ENCODE data around the gene LMTK2.
"Not testable (repeated sequence)": the region's sequence is repeated elsewhere in the genome, so short reads cannot be mapped to it uniquely, and the experiment has no call there.

LMTK2 gene

DNA sequence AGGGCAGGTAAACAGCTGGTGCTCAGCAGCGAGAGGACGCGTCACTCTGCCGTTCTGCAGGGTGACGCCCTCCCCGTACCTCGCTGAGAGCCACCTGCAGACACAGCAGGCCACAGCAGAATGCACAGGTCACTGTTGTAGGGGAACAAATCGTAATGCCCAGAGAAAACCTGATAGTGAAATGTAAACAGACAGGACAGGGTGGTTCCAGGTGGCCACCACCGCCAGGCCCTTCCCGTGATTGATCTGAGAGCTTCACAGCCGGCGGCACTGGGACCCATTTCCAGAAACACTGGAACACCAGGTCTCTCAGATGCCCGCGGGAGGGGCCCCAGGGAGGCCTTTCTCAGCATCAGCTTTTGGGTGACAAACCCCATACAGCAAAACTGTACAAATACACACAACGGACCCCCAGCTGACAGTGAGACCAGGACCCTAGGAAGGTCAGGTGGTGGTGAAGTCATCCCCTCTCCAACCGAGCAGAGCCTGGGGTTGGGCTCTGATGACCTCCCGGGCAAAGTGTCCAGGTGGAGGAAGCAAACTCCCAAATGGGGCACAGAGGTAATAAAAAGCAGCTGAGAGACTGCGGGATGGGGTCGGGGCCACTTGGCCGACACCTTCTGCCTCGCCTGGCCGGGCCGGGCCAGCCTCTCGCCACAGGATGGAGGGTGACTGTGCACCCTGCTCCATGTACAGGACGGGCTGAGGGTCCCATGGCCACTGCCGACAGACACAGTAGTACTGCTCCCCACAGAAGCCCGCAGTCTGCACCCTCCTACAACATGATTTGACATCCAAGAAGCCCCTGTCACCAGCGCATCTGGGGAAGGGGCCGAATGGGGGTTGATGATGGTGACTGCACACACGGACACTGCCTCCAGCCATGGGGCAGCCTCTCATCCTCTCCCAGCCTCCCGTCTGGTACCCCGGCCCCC, 109.2 kb downstream of the LMTK2 start:
- peaks cover 11% of the 10 kb centered on the region for H3K4me1 Mint-ChIP-seq (ENCODE audit: low read depth)
- no peak overlapping the region for H3K27ac Mint-ChIP-seq
- no peaks in the 10 kb centered on the region for H3K9me3 Mint-ChIP-seq
- H3K27me3 Mint-ChIP-seq (ENCODE audit: low read depth), result no peaks in the 10 kb centered on the region
- H3K4me3 Mint-ChIP-seq, result no peak overlapping the region
- H3K36me3 Mint-ChIP-seq (ENCODE audit: low read depth), result peaks cover 7% of the 10 kb centered on the region

DNA sequence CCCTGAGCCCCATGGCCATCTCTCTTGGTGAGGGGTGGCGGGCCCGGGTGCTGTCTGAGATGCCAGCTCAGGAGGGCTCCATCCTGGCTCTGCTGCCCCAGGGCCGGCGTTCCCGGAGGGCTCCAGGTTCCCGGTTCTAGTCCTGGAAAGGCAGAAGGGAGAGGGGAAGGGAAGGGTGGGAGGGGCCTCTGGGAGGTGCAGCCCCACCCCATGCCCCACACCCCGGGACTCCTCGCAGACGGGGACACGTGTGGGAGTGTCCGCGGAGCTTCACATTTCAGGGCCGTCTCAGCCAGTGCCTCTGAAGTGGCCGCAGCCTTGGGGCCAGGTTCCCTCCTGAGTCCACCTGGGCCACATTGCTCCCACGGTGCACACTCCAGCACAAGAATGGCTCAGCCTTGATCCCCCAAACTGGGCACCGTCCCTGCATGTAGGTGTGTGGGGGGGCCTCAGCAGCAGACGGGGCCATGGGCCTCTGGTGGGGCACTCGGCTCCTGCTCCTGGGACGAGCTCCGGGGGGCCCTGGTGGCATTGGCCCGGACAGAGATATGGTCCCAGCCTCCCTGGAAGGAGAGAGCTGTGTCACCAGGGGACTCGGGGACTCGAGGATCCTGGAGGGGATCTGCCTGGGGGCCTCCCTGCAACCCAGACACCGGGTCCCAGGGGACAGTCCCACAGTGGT, 110.4 kb downstream of the LMTK2 start:
- Mint-ChIP-seq H3K4me1 (ENCODE audit: low read depth) (peaks cover 11% of the 10 kb centered on the region), H3K27me3 (ENCODE audit: low read depth) (no peaks in the 10 kb centered on the region), H3K4me3 (no peak overlapping the region), H3K36me3 (ENCODE audit: low read depth) (peaks cover 7% of the 10 kb centered on the region), H3K9me3 (no peaks in the 10 kb centered on the region), H3K27ac (no peak overlapping the region)

DNA sequence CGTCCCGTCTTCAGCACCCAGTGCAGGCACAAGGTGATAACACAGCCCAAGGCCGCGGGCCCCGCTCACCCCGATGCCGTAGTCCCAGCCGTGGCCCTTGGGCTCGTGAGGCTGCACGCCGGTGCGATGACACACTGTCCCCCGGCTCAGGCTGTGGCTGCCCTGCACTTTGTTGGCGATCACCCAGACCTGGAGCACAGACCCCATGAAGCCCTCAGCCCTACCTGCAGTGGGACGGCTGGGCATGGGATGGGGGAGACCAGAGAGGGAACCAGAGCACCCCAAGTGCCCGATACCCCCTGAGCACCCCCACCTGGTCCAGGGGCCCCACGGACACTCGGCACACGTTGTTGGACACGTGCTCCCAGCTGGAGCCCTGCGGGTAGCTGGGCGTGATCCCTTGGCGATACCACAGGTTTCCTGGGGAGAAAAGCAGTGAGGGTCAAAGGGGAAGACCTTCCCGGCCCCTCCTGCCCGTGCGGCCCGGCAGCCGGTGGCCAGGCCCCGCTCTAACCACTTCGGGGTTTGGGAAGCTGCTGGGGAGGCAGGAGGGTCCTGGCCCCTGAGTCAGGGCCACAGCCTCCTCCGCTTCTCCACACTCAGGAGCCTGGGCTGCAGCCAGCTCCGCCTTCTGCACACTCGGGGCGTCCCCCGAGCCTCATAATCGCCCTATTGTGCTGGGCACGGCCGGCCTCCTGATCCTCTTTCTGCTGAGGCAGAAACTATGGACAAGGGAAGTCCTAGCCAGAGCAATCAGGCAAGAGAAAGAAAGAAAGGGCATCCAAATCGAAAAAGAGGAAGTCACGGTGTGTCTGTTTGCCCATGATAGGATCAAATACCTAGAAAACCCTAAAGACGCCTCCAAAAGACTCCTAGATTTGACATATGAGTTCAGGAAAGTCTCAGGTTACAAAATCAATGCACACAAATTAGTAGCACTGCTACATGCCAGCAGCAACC, 111.2 kb downstream of the LMTK2 start:
- Mint-ChIP-seq H3K27me3 (ENCODE audit: low read depth) (no peaks in the 10 kb centered on the region), H3K36me3 (ENCODE audit: low read depth) (peaks cover 7% of the 10 kb centered on the region), H3K4me3 (no peak overlapping the region), H3K4me1 (ENCODE audit: low read depth) (peaks cover 11% of the 10 kb centered on the region), H3K27ac (no peak overlapping the region), H3K9me3 (no peaks in the 10 kb centered on the region)

DNA sequence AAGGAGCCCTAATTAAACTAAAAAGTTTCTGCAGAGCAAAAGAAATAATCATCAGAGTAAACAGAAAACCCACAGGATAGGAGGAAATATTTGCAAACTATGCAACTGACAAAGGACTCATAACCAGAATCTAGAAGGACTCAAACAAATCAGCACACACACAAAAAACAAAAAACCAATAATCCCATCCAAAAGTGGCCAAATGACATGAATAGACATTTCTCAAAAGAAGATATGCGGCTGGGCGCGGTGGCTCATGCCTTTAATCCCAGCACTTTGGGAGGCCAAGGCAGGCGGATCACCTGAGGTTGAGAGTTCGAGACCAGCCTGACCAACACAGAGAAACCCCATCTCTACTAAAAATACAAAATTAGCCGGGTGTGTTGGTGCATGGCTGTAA, 112.7 kb downstream of the LMTK2 start:
- H3K27me3 Mint-ChIP-seq (ENCODE audit: low read depth); H3K4me3 Mint-ChIP-seq; H3K9me3 Mint-ChIP-seq; H3K27ac Mint-ChIP-seq: not testable (repeated sequence)
- Mint-ChIP-seq H3K36me3 (ENCODE audit: low read depth) (peaks cover 11% of the 10 kb centered on the region), H3K4me1 (ENCODE audit: low read depth) (peaks cover 11% of the 10 kb centered on the region)

DNA sequence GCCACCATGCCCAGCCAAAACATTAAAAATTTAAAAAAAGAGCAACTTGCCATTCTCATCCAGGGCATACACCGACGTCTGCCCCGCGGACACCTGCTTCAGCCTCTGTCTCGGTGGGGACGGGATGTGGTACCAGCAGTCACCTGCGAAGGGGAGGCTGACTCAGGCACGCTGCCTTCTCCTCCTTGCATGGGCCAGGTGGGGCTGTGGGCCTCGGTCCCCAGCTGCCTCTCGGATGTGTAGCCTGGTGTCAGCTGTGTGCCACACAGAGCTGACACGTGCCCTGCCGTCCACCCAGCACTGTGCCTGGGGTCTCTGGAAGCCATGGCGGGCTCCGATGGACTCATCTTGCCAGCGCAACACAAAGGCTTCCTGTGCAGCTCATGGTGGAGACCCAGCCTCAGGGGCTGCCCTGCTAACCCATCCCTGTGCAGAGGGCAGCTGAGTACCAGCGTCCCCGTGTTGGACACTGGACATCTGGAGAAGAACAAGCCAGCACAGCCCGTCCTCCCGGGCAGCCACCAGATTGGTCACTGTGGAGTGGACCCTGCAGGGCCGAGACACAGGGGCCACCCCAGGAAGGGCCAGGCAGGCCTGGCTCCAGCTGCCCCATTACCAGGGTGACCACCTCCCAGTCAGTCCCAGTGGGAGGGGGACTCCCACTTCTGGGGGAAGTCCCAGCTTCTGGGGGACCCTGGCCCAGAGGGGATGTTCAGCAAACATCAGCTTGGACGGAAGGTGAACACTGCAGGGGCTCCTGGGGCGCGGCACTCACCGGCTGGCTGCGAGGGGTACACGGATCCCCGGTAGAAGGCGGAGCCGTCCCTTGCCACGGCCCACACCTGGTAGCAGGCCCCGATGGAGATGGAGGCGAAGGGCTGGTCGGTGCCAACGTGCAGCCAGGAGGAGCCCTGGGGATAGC, 115.2 kb downstream of the LMTK2 start:
- Mint-ChIP-seq H3K9me3 (no peaks in the 10 kb centered on the region), H3K27ac (no peak overlapping the region), H3K4me3 (no peak overlapping the region), H3K36me3 (ENCODE audit: low read depth) (peaks cover 19% of the 10 kb centered on the region), H3K4me1 (ENCODE audit: low read depth) (peaks cover 11% of the 10 kb centered on the region), H3K27me3 (ENCODE audit: low read depth) (no peaks in the 10 kb centered on the region)

DNA sequence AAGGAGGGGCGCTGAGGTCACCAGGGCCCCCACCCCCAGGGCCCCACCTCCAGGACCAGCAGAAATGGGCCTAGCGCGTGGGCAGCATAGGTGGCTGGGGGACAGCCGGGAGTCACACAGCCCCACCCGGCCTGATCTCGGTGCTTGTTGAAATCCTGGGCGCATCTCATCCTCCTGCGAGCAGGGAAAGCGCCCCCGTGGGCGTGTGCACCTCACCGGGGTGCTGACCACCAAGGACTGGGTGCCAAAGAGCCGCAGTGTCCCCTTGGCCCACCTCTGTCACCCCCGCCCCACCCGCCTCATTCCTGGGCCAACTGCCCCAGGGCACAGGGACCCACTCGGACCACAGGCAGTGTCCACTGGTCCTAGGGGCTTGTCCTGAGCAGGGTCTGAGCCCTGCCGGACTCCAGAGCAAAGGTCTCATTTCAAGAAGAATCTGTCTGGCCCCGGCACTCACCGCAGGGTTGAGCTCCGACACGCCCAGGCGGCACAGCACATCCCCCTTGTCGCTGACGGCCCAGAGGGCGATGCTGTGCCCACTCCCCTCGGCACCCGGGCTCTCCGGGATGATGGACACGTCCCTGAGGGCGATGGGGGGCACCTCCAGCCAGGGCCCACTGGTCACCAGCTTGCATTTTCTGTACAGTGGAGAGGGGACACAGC, 116.0 kb downstream of the LMTK2 start:
- Mint-ChIP-seq H3K27ac (no peak overlapping the region), H3K36me3 (ENCODE audit: low read depth) (peaks cover 22% of the 10 kb centered on the region), H3K4me3 (no peak overlapping the region), H3K9me3 (no peaks in the 10 kb centered on the region), H3K27me3 (ENCODE audit: low read depth) (no peaks in the 10 kb centered on the region), H3K4me1 (ENCODE audit: low read depth) (peaks cover 11% of the 10 kb centered on the region)

DNA sequence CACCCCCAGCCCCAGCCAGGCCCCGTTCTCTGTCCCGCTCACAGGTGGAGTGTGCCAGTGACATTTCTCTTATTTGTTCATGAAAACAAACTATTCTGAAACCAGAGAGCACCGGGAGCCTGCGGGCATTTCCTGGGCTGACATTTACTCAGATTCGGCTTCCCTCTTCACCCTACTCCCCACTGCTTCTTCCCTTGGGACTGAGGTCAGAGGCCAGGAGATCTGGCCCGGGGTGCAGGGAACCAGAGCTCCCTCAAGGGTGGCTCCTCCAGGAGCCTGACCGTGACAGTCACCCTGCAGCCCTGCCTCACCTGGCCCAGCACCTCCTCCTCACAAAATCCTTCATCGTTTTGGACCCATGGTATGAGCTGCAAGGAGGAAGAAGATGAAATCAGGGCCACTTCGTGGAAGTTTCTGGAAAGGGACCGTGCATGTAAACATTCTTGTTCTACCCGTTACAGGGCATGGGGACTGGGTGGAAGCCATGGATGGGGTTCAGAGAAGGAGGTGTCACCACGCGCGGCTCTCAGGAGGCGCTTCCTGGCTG, 116.8 kb downstream of the LMTK2 start:
- Mint-ChIP-seq H3K36me3 (ENCODE audit: low read depth) (peaks cover 22% of the 10 kb centered on the region), H3K4me3 (no peak overlapping the region), H3K27ac (no peak overlapping the region), H3K27me3 (ENCODE audit: low read depth) (no peaks in the 10 kb centered on the region), H3K9me3 (no peaks in the 10 kb centered on the region), H3K4me1 (ENCODE audit: low read depth) (peaks cover 6% of the 10 kb centered on the region)

DNA sequence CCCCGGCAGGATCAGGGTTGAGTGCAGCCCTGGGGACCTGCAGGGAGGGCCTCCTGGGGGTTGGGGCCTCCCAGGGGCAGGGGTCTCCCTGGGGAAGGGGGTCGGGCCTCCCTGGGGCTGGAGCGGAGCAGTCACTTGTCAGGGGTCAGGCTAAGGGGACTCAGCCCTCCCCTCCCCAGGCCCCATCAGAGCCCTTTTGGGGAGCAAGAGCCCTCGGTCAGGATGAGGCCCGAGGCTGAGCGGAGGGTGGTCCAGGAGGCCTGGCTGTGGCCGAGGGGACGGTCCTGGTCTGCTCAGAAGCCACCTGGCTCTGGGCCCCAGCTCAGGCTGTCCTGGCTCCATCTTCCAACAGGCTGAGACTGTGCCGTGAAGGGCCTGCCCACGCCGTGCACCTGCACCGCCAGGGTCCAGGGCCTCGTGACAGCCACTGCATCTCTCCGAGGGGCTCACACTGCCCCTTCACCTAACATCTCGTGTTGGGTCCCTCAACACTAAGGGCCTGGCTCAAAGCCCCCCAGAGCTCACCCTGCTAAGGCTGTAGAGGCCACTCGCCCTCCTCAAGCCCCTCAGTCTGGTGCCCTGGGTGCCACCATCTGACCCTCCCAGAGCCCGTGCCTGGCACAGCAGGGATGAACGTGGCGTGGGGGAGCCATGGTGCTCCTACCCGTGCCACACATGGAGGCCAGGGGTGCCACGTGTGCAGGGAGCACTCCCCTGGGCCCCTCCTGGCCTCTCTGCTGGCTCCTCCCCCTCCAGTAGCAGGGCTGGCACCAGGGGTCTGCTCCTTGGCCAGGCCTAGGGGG, 117.4 kb downstream of the LMTK2 start:
- Mint-ChIP-seq H3K27ac (no peak overlapping the region), H3K36me3 (ENCODE audit: low read depth) (peaks cover 20% of the 10 kb centered on the region), H3K4me3 (no peak overlapping the region), H3K9me3 (no peaks in the 10 kb centered on the region), H3K27me3 (ENCODE audit: low read depth) (no peaks in the 10 kb centered on the region), H3K4me1 (ENCODE audit: low read depth) (peaks cover 3% of the 10 kb centered on the region)

DNA sequence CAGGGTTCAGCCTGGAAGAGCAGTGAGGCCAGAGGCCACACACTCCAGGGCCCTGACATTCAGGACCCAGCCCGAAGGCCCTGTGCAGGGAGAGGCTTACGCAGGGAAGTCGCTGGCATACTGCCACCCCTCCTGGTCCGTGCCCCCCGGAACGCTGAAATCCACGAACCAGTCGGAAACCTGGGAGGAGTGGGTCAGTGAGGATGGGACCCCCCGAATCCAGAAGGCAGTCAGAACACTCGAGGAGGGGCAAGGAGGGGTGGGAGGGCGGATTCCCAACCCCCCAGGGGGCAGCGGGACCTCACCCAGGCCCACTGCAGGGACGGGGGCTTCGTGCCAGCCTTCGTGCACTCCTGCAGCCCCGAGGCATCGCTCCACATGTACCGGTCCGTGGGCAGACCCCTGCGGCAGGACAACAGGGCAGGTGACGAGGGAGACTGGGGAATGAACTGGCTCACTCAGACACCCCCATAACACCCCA, 118.1 kb downstream of the LMTK2 start:
- H3K36me3 Mint-ChIP-seq (ENCODE audit: low read depth), result peaks cover 17% of the 10 kb centered on the region
- no peaks in the 10 kb centered on the region for H3K4me1 Mint-ChIP-seq (ENCODE audit: low read depth)
- no peaks in the 10 kb centered on the region for H3K9me3 Mint-ChIP-seq
- H3K4me3 Mint-ChIP-seq, result no peak overlapping the region
- H3K27ac Mint-ChIP-seq, result no peak overlapping the region
- H3K27me3 Mint-ChIP-seq (ENCODE audit: low read depth), result no peaks in the 10 kb centered on the region

DNA sequence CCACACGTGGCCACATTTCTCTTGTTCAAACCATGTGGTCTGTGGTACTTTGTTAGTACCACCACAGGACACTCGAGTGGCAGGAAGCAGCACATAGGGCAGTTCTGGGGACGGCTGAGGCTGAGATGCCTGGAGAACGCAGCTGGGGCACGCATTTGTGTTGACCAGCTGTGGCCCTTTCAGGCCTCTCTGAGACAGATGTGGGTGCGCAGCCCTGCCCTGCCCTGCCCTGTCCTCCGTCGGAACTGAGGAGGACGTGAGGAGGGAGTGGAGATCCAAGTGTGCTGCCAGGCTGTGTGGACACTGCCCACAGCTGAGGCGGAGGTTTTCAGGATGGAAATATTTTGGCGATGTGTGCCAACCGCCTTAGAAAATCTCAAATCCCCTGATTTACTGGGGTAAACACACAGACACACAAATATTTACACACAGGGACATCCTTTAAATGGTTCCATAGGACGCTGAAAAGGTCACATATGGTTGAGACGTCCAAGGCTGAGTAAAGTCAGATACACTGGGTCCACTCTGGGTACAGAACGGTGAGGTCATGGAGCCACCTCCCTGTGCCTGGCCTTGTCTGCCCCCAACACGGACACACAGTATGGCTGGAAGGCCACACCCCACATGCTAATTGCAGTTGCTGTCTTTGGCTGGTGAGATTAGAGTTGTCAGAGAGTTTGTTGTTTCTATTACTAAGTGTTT, 119.4 kb downstream of the LMTK2 start:
- Mint-ChIP-seq H3K4me3 (no peak overlapping the region), H3K9me3 (no peaks in the 10 kb centered on the region), H3K27ac (no peak overlapping the region)

DNA sequence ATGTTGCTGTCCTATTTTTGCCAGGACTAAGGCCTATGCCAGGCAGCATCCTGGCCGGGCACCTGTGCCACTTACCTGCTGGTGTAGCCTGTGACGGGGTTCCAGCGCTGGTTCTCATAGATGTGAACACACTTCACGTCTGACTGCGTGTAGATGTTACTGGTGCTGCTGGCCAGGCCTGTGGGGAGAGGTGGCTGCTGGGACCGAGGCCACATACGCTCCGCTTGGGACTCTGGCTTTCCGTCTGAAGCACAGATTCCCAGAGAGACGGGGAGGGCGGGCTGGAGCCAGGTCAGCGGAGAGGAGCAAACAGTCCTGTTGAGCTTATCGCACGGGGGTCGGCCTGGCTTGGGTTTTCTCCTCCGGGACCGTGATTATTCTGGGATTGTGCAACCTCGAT, 121.3 kb downstream of the LMTK2 start:
- Mint-ChIP-seq H3K27ac (no peak overlapping the region), H3K4me1 (ENCODE audit: low read depth) (no peaks in the 10 kb centered on the region), H3K27me3 (ENCODE audit: low read depth) (no peaks in the 10 kb centered on the region), H3K4me3 (no peak overlapping the region), H3K9me3 (no peaks in the 10 kb centered on the region), H3K36me3 (ENCODE audit: low read depth) (peaks cover 17% of the 10 kb centered on the region)

More for the DNA sequence above, 119.4 kb downstream of the LMTK2 start:
- Mint-ChIP-seq H3K4me1 (ENCODE audit: low read depth) (no peaks in the 10 kb centered on the region), H3K27me3 (ENCODE audit: low read depth) (no peaks in the 10 kb centered on the region), H3K36me3 (ENCODE audit: low read depth) (peaks cover 17% of the 10 kb centered on the region)

DNA sequence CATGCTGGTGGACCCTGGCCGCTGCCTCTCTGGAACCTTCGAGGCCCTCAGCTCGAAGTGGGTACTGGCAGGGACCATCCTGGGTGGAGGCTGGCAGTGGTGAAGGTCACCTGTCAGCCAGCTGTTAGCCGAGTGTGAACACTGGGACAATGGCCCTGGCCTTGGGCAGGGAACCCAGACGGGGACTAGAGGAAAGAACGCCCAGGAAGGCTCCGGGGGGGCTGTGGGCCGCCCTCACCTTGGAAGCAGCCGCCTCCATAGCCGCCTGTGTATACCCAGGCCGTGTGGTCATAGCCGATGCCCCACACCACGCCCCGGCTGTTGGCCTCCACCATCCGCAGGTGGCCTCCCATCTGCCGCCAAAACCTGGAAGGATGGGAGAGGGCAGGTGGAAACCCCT, 122.1 kb downstream of the LMTK2 start:
- no peak overlapping the region for H3K27ac Mint-ChIP-seq
- H3K27me3 Mint-ChIP-seq (ENCODE audit: low read depth), result no peaks in the 10 kb centered on the region
- peaks cover 14% of the 10 kb centered on the region for H3K36me3 Mint-ChIP-seq (ENCODE audit: low read depth)
- H3K4me1 Mint-ChIP-seq (ENCODE audit: low read depth), result no peaks in the 10 kb centered on the region
- no peak overlapping the region for H3K4me3 Mint-ChIP-seq
- H3K9me3 Mint-ChIP-seq, result no peaks in the 10 kb centered on the region
